IMR-90 (cell line): ENCODE results near the gene SLC6A3.

ENCODE experiments used
- CEBPB ChIP-seq: IDR thresholded peaks from 2 replicates; pipeline ENCODE4 v1.6.1; 2012; ENCODE audit warnings: low read depth, low read length, improper control_type of control experiment
- CTCF ChIP-seq: conservative IDR thresholded peaks from 2 replicates; pipeline ENCODE4 v1.5.1; 2012; ENCODE audit warnings: mild to moderate bottlenecking, low read depth, low read length, improper control_type of control experiment
- MAFK ChIP-seq: IDR thresholded peaks from 2 replicates; pipeline ENCODE4 v1.6.1; 2012; ENCODE audit warnings: low read depth, low read length, improper control_type of control experiment
- MAZ ChIP-seq: IDR thresholded peaks from 2 replicates; pipeline ENCODE4 v1.6.1; 2012; ENCODE audit warnings: low read depth, mild to moderate bottlenecking, low read length, improper control_type of control experiment, moderate library complexity, borderline replicate concordance
- MXI1 ChIP-seq: IDR thresholded peaks from 2 replicates; pipeline ENCODE4 v1.6.1; 2012; ENCODE audit warnings: low read depth, mild to moderate bottlenecking, low read length, moderate library complexity, borderline replicate concordance
- POLR2A ChIP-seq: IDR thresholded peaks from 2 replicates; pipeline ENCODE4 v1.6.1; 2012; ENCODE audit warnings: mild to moderate bottlenecking, low read depth, low read length
- RAD21 ChIP-seq: IDR thresholded peaks from 2 replicates; pipeline ENCODE4 v1.6.1; 2012; ENCODE audit warnings: low read length, improper control_type of control experiment
- RCOR1 ChIP-seq: IDR thresholded peaks from 2 replicates; pipeline ENCODE4 v1.6.1; 2012; ENCODE audit warnings: mild to moderate bottlenecking, low read length, improper control_type of control experiment; ENCODE audit not compliant: insufficient replicate concordance
- RFX5 ChIP-seq: IDR thresholded peaks from 2 replicates; pipeline ENCODE4 v1.8.0; 2012; ENCODE audit warnings: low read depth, mild to moderate bottlenecking, low read length, moderate library complexity
- SMC3 ChIP-seq: fragments of 150-350 bp; IDR thresholded peaks from 2 replicates; pipeline ENCODE4 v1.6.1; 2016; ENCODE audit warnings: low read depth, mild to moderate bottlenecking, antibody characterized with exemption, low read length, moderate library complexity

- no peak for TF ChIP-seq CTCF
- no peak for TF ChIP-seq POLR2A
- TF ChIP-seq RCOR1, result no peak
- no peak for TF ChIP-seq RFX5
- TF ChIP-seq SMC3, result no peak
- TF ChIP-seq MAZ, result no peak
- TF ChIP-seq MXI1, result no peak
- TF ChIP-seq MAFK, result no peak
- no peak for TF ChIP-seq RAD21
- TF ChIP-seq CEBPB, result no peak
Measured at GRCh38 chr5:1476967-1477310, 31.7 kb upstream of the SLC6A3 start.
